ENCODE data around the gene JARID2.
A peak's percentile ranks its signal among the peaks of the same experiment; 100 is the strongest.

Gene JARID2

GRCh38 chr6:15244620-15245360, 1.1 kb upstream of the JARID2 start:
- H3K4me1 ChIP-seq, result peaks cover 30 to 39% (median 35%) of the 10 kb centered on the region in 10 experiments
- H3K9ac ChIP-seq, result peak overlapping the region; percentile 83 to 96 (median 93)
- peak overlapping the region; percentile 80 to 97 (median 86) for H3K4me3 ChIP-seq
- H3K36me3 ChIP-seq, result no peaks in the 10 kb centered on the region
- H3K27me3 ChIP-seq, result no peaks in the 10 kb centered on the region
- peaks cover 11 to 32% (median 25%) of the 10 kb centered on the region in 11 experiments; a peak in 21 of 22 replicates for H4K20me1 ChIP-seq
- TF ChIP-seq Cebpa-rat (IDR thresholded peaks at IDR 0.05), result no peak
- peak overlapping the region; percentile 70 to 97 (median 91) for H3K27ac ChIP-seq
- no peaks in the 10 kb centered on the region for H3K9me3 ChIP-seq (replicated peaks in 1 of 11)
- H3K4me2 ChIP-seq, result peak overlapping the region; percentile 83 to 97 (median 93)

- peak overlapping the region; percentile 64 to 86 (median 77) for H3K4me2 ChIP-seq
- no peaks in the 10 kb centered on the region for H3K27me3 ChIP-seq
- H3K4me3 ChIP-seq, result peak overlapping the region; percentile 80 to 97 (median 86)
- peaks cover 25 to 46% (median 39%) of the 10 kb centered on the region in 11 experiments; a peak in 21 of 22 replicates for H4K20me1 ChIP-seq
- no peak for TF ChIP-seq Cebpa-rat (IDR thresholded peaks at IDR 0.05)
- H3K9ac ChIP-seq, result peak overlapping the region; percentile 83 to 96 (median 93)
- H3K4me1 ChIP-seq, result peaks cover 42 to 50% (median 45%) of the 10 kb centered on the region in 10 experiments
- H3K36me3 ChIP-seq, result 0 out of 22 replicates have a peak, but pooled peaks cover 0 to 6% (median 0%) of the 10 kb centered on the region in 11 experiments
- no peaks in the 10 kb centered on the region for H3K9me3 ChIP-seq (replicated peaks in 1 of 11)
- H3K27ac ChIP-seq, result peak overlapping the region; percentile 67 to 97 (median 91); a peak in 21 of 22 replicates
These were observed 372 bp downstream of the JARID2 start for GRCh38 chr6:15246217-15246665.

GRCh38 chr6:15246666-15247499, 1.0 kb downstream of the JARID2 start:
- Histone ChIP-seq H3K27ac (peak overlapping the region; percentile 67 to 97 (median 91); a peak in 21 of 22 replicates), H3K4me2 (peak overlapping the region; percentile 64 to 86 (median 77)), H3K4me1 (peaks cover 49 to 56% (median 52%) of the 10 kb centered on the region in 10 experiments), H3K4me3 (peak overlapping the region; percentile 80 to 97 (median 86)), H3K27me3 (no peaks in the 10 kb centered on the region), H4K20me1 (peaks cover 32 to 53% (median 46%) of the 10 kb centered on the region in 11 experiments; a peak in 21 of 22 replicates), H3K9me3 (replicated peaks in 1 of 11) (no peaks in the 10 kb centered on the region), H3K36me3 (0 out of 22 replicates have a peak, but pooled peaks cover 0 to 9% (median 0%) of the 10 kb centered on the region in 11 experiments), H3K9ac (peak overlapping the region; percentile 83 to 96 (median 93))
- no peak for TF ChIP-seq Cebpa-rat (IDR thresholded peaks at IDR 0.05)

- Histone ChIP-seq H3K4me2 (peak overlapping the region; percentile 64 to 86 (median 77)), H3K4me1 (peaks cover 56 to 60% (median 58%) of the 10 kb centered on the region in 10 experiments), H3K9me3 (replicated peaks in 1 of 11) (no peaks in the 10 kb centered on the region), H3K9ac (peak overlapping the region; percentile 83 to 96 (median 93)), H3K4me3 (peak overlapping the region; percentile 80 to 97 (median 86)), H3K27ac (peak overlapping the region; percentile 67 to 97 (median 91)), H3K27me3 (no peaks in the 10 kb centered on the region), H3K36me3 (0 out of 22 replicates have a peak, but pooled peaks cover 0 to 9% (median 0%) of the 10 kb centered on the region in 11 experiments), H4K20me1 (peaks cover 41 to 62% (median 55%) of the 10 kb centered on the region in 11 experiments)
- no peak for TF ChIP-seq Cebpa-rat (IDR thresholded peaks at IDR 0.05)
These were observed 1.9 kb downstream of the JARID2 start for GRCh38 chr6:15247500-15248450.

GRCh38 chr6:15248451-15249370, 2.8 kb downstream of the JARID2 start:
- no peak for TF ChIP-seq Cebpa-rat (IDR thresholded peaks at IDR 0.05)

GRCh38 chr6:15249371-15250019, 3.6 kb downstream of the JARID2 start:
- H4K20me1 ChIP-seq, result peaks cover 58 to 79% (median 72%) of the 10 kb centered on the region in 11 experiments

More at GRCh38 chr6:15248451-15249370, 2.8 kb downstream of the JARID2 start:
- peak overlapping the region; percentile 81 to 93 (median 88) for H3K4me2 ChIP-seq
- peak overlapping the region; percentile 80 to 97 (median 86) for H3K4me3 ChIP-seq
- 0 out of 22 replicates have a peak, but pooled peaks cover 0 to 9% (median 0%) of the 10 kb centered on the region in 11 experiments for H3K36me3 ChIP-seq
- H4K20me1 ChIP-seq, result peaks cover 50 to 71% (median 64%) of the 10 kb centered on the region in 11 experiments
- no peaks in the 10 kb centered on the region for H3K9me3 ChIP-seq (replicated peaks in 1 of 11)
- no peaks in the 10 kb centered on the region for H3K27me3 ChIP-seq
- H3K27ac ChIP-seq, result peak overlapping the region in 10 of 11 experiments; percentile 59 to 95 (median 79); a peak in 21 of 22 replicates
- H3K9ac ChIP-seq, result peak overlapping the region; percentile 66 to 96 (median 91); a peak in 21 of 22 replicates
- H3K4me1 ChIP-seq, result peaks cover 56 to 60% (median 58%) of the 10 kb centered on the region in 10 experiments

More at GRCh38 chr6:15249371-15250019, 3.6 kb downstream of the JARID2 start:
- H3K4me3 ChIP-seq, result peak overlapping the region; percentile 80 to 97 (median 86)
- H3K9me3 ChIP-seq (replicated peaks in 1 of 11), result no peaks in the 10 kb centered on the region
- 0 out of 22 replicates have a peak, but pooled peaks cover 0 to 9% (median 0%) of the 10 kb centered on the region in 11 experiments for H3K36me3 ChIP-seq
- H3K4me2 ChIP-seq, result peak overlapping the region; percentile 81 to 93 (median 88)
- H3K9ac ChIP-seq, result peak overlapping the region; percentile 46 to 96 (median 91); a peak in 21 of 22 replicates
- H3K27ac ChIP-seq, result peak overlapping the region in 10 of 11 experiments; percentile 59 to 95 (median 79); a peak in 20 of 22 replicates
- peak in 4 of 11 experiments; percentile 17 to 45 (median 30); a peak in 2 of 22 replicates for TF ChIP-seq Cebpa-rat (IDR thresholded peaks at IDR 0.05)
- H3K27me3 ChIP-seq, result no peaks in the 10 kb centered on the region
- peaks cover 56 to 60% (median 58%) of the 10 kb centered on the region in 10 experiments for H3K4me1 ChIP-seq

All from BLaER1 treated with 17β-estradiol and CSF1 and Interleukin-3, amounts not matched to agents 10 nM and 100 nM (cell line).